GM23248 (cell line): ENCODE results near the gene NPHP4.

Experiments
- EZH2 ChIP-seq: fragments of 200-600 bp; sonication (generic); IDR thresholded peaks from 2 replicates; pipeline ENCODE4 v1.6.1; 2018; ENCODE audit warnings: antibody characterized with exemption, mild to moderate bottlenecking; ENCODE audit not compliant: insufficient read depth, poor library complexity, severe bottlenecking
- EZH2phosphoT487 ChIP-seq: fragments of 200-600 bp; sonication (generic); IDR thresholded peaks from 2 replicates; pipeline ENCODE4 v1.6.1; 2018; ENCODE audit warnings: antibody characterized with exemption, moderate library complexity, mild to moderate bottlenecking, low read depth; ENCODE audit not compliant: insufficient read depth

DNA sequence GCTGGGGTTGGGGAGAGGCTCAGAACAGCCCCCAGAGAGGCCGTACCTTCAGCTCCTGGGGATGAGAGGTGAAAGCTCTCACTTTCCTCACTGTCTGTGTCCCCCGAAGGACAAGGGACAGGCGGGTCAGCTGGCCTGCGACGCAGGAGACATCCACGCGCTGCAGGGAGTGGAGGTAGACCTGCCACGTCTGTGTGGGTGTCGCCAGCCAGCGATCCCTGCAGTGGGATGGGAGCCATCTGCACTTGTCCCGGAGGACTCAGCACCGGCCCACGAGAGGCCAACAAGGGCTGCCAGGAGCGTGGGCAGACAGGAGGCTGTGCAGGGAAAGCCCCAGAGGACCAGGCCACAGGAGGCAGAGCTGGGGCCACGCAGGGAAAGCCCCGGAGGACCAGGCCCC, 127.2 kb downstream of the NPHP4 start:
- no peak for TF ChIP-seq EZH2
- no peak for TF ChIP-seq EZH2phosphoT487
